Measurements from ENCODE around the gene MOB3B.

MOB3B gene

DNA sequence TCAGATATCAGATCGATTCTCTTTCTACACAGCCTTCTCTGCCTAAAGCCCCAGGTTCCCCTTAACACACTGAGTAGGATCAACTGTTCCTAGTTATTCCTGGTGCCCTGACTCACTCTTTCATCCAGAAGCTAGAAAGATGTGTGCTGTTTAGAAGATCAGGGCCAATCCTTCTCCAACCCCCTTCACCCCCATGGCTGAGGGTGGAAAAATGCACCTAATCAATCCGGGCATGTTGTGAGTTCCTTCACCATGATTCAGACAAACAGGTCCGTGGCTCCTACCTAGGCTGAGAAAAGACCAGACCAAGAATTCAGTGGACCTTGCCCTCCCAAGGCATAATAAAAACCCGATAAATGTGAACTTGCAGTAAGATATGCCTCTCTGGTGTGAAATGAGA, 147.3 kb downstream of the MOB3B start:
- Histone ChIP-seq H4K20me1 (ENCODE audit: control insufficient read depth, insufficient read depth, low read depth, low read length) (no peaks in the 10 kb centered on the region), H3K9me3 (ENCODE audit: control insufficient read depth, insufficient read depth, low read length) (no peaks in the 10 kb centered on the region), H3K4me1 (ENCODE audit: control insufficient read depth, low read length) (peaks cover 77% of the 10 kb centered on the region), H3K27me3 (ENCODE audit: control insufficient read depth, low read length) (peaks cover 14% of the 10 kb centered on the region), H3F3A (ENCODE audit: control insufficient read depth, insufficient read depth) (peaks cover 5% of the 10 kb centered on the region), H3K4me3 (ENCODE audit: low read length) (no peak overlapping the region), H3K27ac (ENCODE audit: low read depth, low read length) (no peak overlapping the region), H3K4me2 (ENCODE audit: low read length) (no peak overlapping the region), H3K9me2 (replicated peaks; ENCODE audit: control insufficient read depth, low read length) (no peaks in the 10 kb centered on the region), H3K79me2 (ENCODE audit: control insufficient read depth, low read length) (no peaks in the 10 kb centered on the region), H3K36me3 (ENCODE audit: control insufficient read depth, low read length) (no peaks in the 10 kb centered on the region)
- TF ChIP-seq, protein P1, sequence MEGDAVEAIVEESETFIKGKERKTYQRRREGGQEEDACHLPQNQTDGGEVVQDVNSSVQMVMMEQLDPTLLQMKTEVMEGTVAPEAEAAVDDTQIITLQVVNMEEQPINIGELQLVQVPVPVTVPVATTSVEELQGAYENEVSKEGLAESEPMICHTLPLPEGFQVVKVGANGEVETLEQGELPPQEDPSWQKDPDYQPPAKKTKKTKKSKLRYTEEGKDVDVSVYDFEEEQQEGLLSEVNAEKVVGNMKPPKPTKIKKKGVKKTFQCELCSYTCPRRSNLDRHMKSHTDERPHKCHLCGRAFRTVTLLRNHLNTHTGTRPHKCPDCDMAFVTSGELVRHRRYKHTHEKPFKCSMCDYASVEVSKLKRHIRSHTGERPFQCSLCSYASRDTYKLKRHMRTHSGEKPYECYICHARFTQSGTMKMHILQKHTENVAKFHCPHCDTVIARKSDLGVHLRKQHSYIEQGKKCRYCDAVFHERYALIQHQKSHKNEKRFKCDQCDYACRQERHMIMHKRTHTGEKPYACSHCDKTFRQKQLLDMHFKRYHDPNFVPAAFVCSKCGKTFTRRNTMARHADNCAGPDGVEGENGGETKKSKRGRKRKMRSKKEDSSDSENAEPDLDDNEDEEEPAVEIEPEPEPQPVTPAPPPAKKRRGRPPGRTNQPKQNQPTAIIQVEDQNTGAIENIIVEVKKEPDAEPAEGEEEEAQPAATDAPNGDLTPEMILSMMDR (IDR thresholded peaks at IDR 0.05; ENCODE audit: low read depth, low read length, poor library complexity, severe bottlenecking), result no peak
- TF ChIP-seq EZH2phosphoT487 (IDR thresholded peaks at IDR 0.05; ENCODE audit: borderline replicate concordance, low read length), result no peak

DNA sequence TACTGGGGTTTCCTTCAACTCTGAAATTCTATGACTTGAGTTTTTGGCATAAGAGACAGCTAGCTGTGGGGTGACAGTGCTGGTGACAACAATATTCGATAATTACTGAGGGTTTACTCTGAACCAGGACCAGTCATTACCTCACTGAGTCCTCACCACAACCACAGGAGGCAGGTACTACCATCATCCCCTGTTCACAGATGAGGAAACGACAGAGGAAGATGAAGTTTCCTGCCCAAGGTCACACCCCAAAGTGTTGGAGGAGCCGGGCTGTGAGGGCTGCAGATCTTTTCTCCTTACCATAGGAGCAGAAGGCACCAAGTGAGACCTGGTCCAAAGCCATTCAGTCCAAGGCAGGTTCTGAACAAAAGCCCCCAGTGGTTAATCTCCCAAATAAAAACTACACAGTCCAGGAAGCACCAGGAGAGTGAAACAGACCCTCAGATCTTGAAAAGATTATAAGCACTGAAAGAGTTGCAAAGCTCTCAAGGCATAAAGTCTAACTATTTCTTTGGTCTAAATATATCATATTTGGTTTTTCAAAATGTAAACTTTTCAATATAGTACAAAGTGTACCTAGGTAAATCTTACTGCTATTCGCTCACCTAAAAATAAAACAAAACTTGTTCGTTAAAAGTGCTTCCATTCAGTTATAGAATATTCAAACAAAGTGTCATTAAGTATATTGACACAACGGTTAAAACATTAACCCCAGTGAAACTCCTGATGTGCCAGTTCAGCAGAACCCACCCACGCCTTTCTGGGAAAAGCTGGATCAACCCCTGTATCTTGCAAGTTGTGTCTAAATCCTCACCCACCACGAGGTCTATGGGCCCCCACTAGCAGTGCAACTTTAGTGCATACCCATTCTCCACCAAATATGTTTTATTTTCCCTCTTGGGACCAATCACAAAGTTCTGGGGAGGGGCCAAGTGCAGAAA, 150.0 kb downstream of the MOB3B start:
- no peak overlapping the region for H3K27ac ChIP-seq (ENCODE audit: low read depth, low read length)
- H3K27me3 ChIP-seq (ENCODE audit: control insufficient read depth, low read length), result peaks cover 3% of the 10 kb centered on the region; the same call in 1 of the 2 replicates
- H4K20me1 ChIP-seq (ENCODE audit: control insufficient read depth, insufficient read depth, low read depth, low read length), result no peaks in the 10 kb centered on the region
- no peaks in the 10 kb centered on the region for H3K79me2 ChIP-seq (ENCODE audit: control insufficient read depth, low read length)
- H3K36me3 ChIP-seq (ENCODE audit: control insufficient read depth, low read length), result no peaks in the 10 kb centered on the region
- H3K9me2 ChIP-seq (replicated peaks; ENCODE audit: control insufficient read depth, low read length), result no peaks in the 10 kb centered on the region
- H3K4me2 ChIP-seq (ENCODE audit: low read length), result no peak overlapping the region
- H3K4me3 ChIP-seq (ENCODE audit: low read length), result no peak overlapping the region
- TF ChIP-seq, protein P1 (IDR thresholded peaks at IDR 0.05; ENCODE audit: low read depth, low read length, poor library complexity, severe bottlenecking), result no peak
- TF ChIP-seq EZH2phosphoT487 (IDR thresholded peaks at IDR 0.05; ENCODE audit: borderline replicate concordance, low read length), result no peak
- H3F3A ChIP-seq (ENCODE audit: control insufficient read depth, insufficient read depth), result peaks cover 8% of the 10 kb centered on the region
- H3K4me1 ChIP-seq (ENCODE audit: control insufficient read depth, low read length), result peaks cover 61% of the 10 kb centered on the region
- H3K9me3 ChIP-seq (ENCODE audit: control insufficient read depth, insufficient read depth, low read length), result no peaks in the 10 kb centered on the region

DNA sequence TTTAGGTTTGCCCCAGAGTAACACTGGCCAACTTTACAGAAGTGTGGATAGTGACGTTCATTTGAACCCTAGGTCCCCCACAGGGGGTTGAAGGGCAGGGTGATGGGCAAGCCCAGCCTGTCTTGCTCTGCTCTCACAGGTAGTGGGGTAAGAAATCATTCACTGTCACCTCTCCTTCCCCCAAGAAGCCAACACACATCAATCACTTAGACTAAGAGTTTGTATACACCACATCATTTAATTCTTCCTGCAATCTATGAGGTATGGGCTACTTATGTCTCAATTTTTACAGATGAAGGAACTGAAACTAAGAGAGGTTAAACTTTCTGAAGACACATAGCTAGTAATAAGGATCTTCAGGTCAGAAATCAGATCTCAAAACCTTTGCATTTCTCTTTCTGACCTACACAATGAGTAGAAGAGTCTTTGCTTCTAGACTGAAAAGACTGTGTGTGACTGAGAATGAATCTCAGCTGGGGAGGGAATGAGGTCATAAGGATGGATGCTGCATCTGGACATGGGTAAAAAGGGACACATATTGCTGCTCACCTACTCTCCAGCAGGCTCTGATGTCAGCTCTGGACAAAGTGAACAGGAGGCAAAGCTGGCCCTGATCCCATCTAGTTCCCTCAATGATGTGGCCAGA, 151.7 kb downstream of the MOB3B start:
- Histone ChIP-seq H3K36me3 (ENCODE audit: control insufficient read depth, low read length) (no peaks in the 10 kb centered on the region), H3K4me3 (ENCODE audit: low read length) (peak overlapping the region; percentile 59), H3K9me3 (ENCODE audit: control insufficient read depth, insufficient read depth, low read length) (no peaks in the 10 kb centered on the region), H3K27ac (ENCODE audit: low read depth, low read length) (peak overlapping the region; percentile 72), H3K4me1 (ENCODE audit: control insufficient read depth, low read length) (peaks cover 44% of the 10 kb centered on the region), H3K9me2 (replicated peaks; ENCODE audit: control insufficient read depth, low read length) (no peaks in the 10 kb centered on the region), H4K20me1 (ENCODE audit: control insufficient read depth, insufficient read depth, low read depth, low read length) (no peaks in the 10 kb centered on the region), H3K79me2 (ENCODE audit: control insufficient read depth, low read length) (no peaks in the 10 kb centered on the region), H3F3A (ENCODE audit: control insufficient read depth, insufficient read depth) (peaks cover 8% of the 10 kb centered on the region), H3K27me3 (ENCODE audit: control insufficient read depth, low read length) (no peaks in the 10 kb centered on the region), H3K4me2 (ENCODE audit: low read length) (peak overlapping the region; percentile 75)
- TF ChIP-seq EZH2phosphoT487 (IDR thresholded peaks at IDR 0.05; ENCODE audit: borderline replicate concordance, low read length), result no peak
- TF ChIP-seq, protein P1 (IDR thresholded peaks at IDR 0.05; ENCODE audit: low read depth, low read length, poor library complexity, severe bottlenecking), result no peak
